Naive B cell (primary cell): ENCODE measurements around the gene ARHGEF33. TPM values are rescaled to one million over a fixed set of nuclear protein-coding genes. Genes with fewer than 3 reads are reported as not detected.

Source experiments
- ATAC-seq, 2 donors: fragments of 150-1000 bp; cut with Tn5 transposase; 2 replicates each; pipeline ENCODE4 v1.10.0; 2021; ENCODE audit warnings: low read depth in 2 of 2, mild to moderate bottlenecking in 2 of 2, moderate library complexity in 2 of 2
- DNase-seq: peaks from one replicate; pipeline ENCODE4 v3.0.0; 2022
- H3K27ac Mint-ChIP-seq, 6 donors: one replicate each; pipeline ENCODE4 v1.8.0; 2020 to 2022; ENCODE audit warnings: mild to moderate bottlenecking in 6 of 6, mixed read lengths in 6 of 6, moderate library complexity in 5 of 6, inconsistent platforms in 2 of 6
- H3K27me3 Mint-ChIP-seq, 3 donors: one replicate each; pipeline ENCODE4 v1.8.0; 2021 to 2022; ENCODE audit warnings: mixed read lengths in 3 of 3, mild to moderate bottlenecking in 1 of 3
- H3K36me3 Mint-ChIP-seq, 2 donors: one replicate each; pipeline ENCODE4 v1.8.0; 2020 to 2022; ENCODE audit warnings: mixed read lengths in 2 of 2, inconsistent platforms in 1 of 2, mild to moderate bottlenecking in 1 of 2
- H3K4me1 Mint-ChIP-seq, 3 donors: one replicate each; pipeline ENCODE4 v1.8.0; 2020 to 2022; ENCODE audit warnings: mixed read lengths in 3 of 3, inconsistent platforms in 1 of 3, mild to moderate bottlenecking in 1 of 3, moderate library complexity in 1 of 3
- H3K4me3 Mint-ChIP-seq, 8 donors: one replicate each; pipeline ENCODE4 v1.8.0; 2020 to 2022; ENCODE audit warnings: mild to moderate bottlenecking in 8 of 8, mixed read lengths in 8 of 8, moderate library complexity in 8 of 8, inconsistent platforms in 2 of 8
- H3K9me3 Mint-ChIP-seq, 7 donors: one replicate each; pipeline ENCODE4 v1.8.0; 2020 to 2022; ENCODE audit warnings: mixed read lengths in 7 of 7, mild to moderate bottlenecking in 5 of 7, inconsistent platforms in 2 of 7, moderate library complexity in 1 of 7
- polyA plus RNA-seq, 6 donors: library from polyadenylated mRNA; unstranded; fragments of 300-500 nt; fragmentation: Illumina TruSeq; gene quantifications; one replicate each; pipeline ENCODE4 v1.2.3, GENCODE V29; 2021; ENCODE audit warnings: low read depth in 6 of 6

The ARHGEF33 gene
- polyA plus RNA-seq = under 1 TPM in 1 of 6 donors, not detected in 5; 0.30 TPM

DNA sequence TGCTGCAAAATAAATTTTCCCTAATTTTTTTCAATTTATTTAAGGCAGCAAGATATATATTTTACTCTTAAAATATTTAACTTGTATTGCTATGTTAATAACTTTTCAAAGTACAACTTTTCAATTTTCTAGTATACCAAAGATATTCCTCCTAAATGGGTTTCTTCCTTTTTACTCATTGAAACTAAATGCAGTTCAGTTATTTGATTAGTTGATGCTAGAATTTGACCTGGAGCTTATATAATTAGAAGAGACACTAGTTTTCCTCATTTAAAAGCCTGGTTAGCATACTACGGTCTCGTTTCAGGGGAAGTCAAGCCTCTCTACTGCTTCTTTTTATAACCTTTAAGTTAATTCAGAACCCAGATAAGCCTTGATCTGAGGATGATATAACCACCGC, at the start of gene ARHGEF33:
ARHGEF33 (plus strand) TSS at position 301 of the 400 bp plus-strand sequence. CDS start 29,573 bp downstream, outside the sequence.
- Mint-ChIP-seq H3K27me3 (no peaks in the 10 kb centered on the region), H3K27ac (no peak within 1 kb of the TSS), H3K4me1 (no peaks in the 10 kb centered on the region), H3K36me3 (no peaks in the 10 kb centered on the region), H3K4me3 (no peak within 1 kb of the TSS), H3K9me3 (peaks cover 0 to 5% (median 2%) of the 10 kb centered on the region in 7 donors)
- DNase-seq (no peak), ATAC-seq (no peak)

DNA sequence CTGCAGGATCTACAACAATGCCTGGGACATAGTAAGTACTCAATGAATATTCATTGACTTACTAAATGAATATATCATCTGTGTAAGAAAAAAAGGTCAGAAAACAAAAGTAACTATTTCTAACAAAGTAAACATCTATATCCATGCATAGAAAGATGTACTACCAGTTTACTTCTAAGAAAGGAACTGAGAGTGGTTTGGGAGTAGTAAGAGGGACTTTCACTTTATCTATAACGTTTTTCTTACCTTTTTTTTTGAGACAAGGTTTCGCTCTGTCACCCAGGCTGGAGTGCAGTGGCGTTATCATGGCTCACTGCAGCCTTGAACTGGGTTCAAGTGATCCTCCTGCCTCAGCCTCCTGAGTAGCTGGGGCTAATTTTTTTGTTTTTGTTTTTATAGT, 39.6 kb upstream of the ARHGEF33 start:
- Mint-ChIP-seq H3K9me3 (no peaks in the 10 kb centered on the region), H3K27me3 (no peaks in the 10 kb centered on the region), H3K4me3 (no peak overlapping the region), H3K36me3 (peaks cover 21 to 37% of the 10 kb centered on the region in 2 donors), H3K4me1 (peaks cover 6 to 20% (median 17%) of the 10 kb centered on the region in 3 donors), H3K27ac (peak overlapping the region in 5 of 6 donors; percentile 39 to 78 (median 54))
- no peak for DNase-seq
- peak; percentile 56 to 73 for ATAC-seq

- H3K4me3 Mint-ChIP-seq = no peak overlapping the region
- H3K36me3 Mint-ChIP-seq = peaks cover 34 to 40% of the 10 kb centered on the region in 2 donors
- H3K4me1 Mint-ChIP-seq = peaks cover 0 to 6% (median 0%) of the 10 kb centered on the region in 3 donors
- ATAC-seq = no peak
- no peaks in the 10 kb centered on the region for H3K9me3 Mint-ChIP-seq
- DNase-seq = no peak
- no peaks in the 10 kb centered on the region for H3K27me3 Mint-ChIP-seq
- H3K27ac Mint-ChIP-seq = no peak overlapping the region
These were observed 33.5 kb upstream of the ARHGEF33 start for GRCh38 chr2:38856165-38856564.

DNA sequence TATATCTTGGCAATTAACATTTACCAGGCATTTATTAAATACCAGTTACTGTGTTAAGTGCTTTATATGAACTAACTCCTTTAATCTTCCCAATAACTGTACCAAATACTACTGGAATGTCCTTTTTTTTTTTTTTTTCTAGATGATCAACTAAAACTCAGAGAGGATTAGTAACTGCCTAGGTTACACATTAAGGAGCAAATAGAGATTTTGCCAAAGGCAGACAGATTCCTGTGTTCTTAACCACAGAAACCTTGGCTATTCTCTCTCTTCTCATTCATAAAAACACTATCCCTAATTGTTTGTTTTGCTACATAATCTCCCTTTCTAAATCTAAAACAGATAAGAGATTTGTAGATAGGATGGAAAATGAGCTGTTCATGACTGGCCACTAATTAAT, 27.2 kb upstream of the ARHGEF33 start:
- Mint-ChIP-seq H3K36me3 (peaks cover 26 to 54% of the 10 kb centered on the region in 2 donors), H3K27me3 (no peaks in the 10 kb centered on the region), H3K27ac (no peak overlapping the region), H3K9me3 (no peaks in the 10 kb centered on the region), H3K4me1 (no peaks in the 10 kb centered on the region), H3K4me3 (no peak overlapping the region)
- DNase-seq (no peak), ATAC-seq (no peak)

GRCh38 chr2:38863061-38863695, 26.5 kb upstream of the ARHGEF33 start:
- DNase-seq = no peak
- Mint-ChIP-seq H3K9me3 (no peaks in the 10 kb centered on the region), H3K36me3 (peaks cover 26 to 58% of the 10 kb centered on the region in 2 donors), H3K27me3 (no peaks in the 10 kb centered on the region), H3K27ac (peak overlapping the region in 4 of 6 donors; percentile 3 to 82 (median 17)), H3K4me1 (no peaks in the 10 kb centered on the region), H3K4me3 (no peak overlapping the region)
- ATAC-seq = no peak

DNA sequence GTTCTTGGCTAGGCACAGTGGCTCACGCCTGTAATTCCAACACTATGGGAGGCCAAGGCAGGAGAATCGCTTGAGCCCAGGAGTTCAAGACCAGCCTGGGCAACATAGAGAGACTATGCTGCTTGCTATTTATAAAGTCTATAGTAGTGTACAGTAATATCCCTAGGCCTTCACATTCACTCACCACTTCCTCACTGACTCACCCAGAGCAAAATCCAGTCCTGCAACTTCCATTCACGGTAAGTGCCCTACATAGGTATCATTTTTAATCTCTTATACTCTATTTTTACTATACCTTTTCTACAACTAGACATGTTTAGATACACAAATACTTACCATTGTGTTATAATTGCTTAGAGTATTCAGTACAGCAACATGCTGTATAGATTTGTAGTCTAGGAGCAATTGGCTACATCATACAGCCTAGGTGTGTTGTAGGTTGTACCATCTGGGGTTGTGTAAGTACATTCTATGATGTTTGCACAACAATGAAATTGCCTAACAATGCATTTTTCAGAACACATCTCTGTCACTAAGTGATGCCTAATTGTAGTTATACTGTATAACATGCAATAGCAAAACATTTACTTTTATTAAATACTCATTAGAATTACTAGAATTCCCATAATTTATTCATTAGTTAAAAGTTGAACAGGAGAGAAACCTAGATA, 22.8 kb upstream of the ARHGEF33 start:
- Mint-ChIP-seq H3K9me3 (peaks cover 5 to 14% (median 10%) of the 10 kb centered on the region in 7 donors), H3K27ac (peak overlapping the region in 2 of 6 donors; percentile 4 to 37), H3K4me3 (no peak overlapping the region), H3K27me3 (no peaks in the 10 kb centered on the region), H3K4me1 (peaks cover 0 to 4% (median 0%) of the 10 kb centered on the region in 3 donors), H3K36me3 (peaks cover 37 to 50% of the 10 kb centered on the region in 2 donors)
- no peak for DNase-seq
- no peak for ATAC-seq

- no peak overlapping the region for H3K27ac Mint-ChIP-seq
- H3K36me3 Mint-ChIP-seq = peaks cover 35 to 41% of the 10 kb centered on the region in 2 donors
- H3K9me3 Mint-ChIP-seq = peaks cover 6 to 22% (median 12%) of the 10 kb centered on the region in 7 donors
- H3K27me3 Mint-ChIP-seq = no peaks in the 10 kb centered on the region
- ATAC-seq = no peak
- H3K4me3 Mint-ChIP-seq = peak overlapping the region in 1 of 8 donors; percentile 72
- DNase-seq = no peak
- H3K4me1 Mint-ChIP-seq = peaks cover 18 to 25% (median 18%) of the 10 kb centered on the region in 3 donors
These were observed 18.2 kb upstream of the ARHGEF33 start for GRCh38 chr2:38871432-38871831.

- Mint-ChIP-seq H3K4me3 (peak overlapping the region in 4 of 8 donors; percentile 2 to 98 (median 78)), H3K36me3 (peaks cover 24 to 34% of the 10 kb centered on the region in 2 donors), H3K27ac (peak overlapping the region in 1 of 6 donors; percentile 4), H3K9me3 (peaks cover 6 to 22% (median 12%) of the 10 kb centered on the region in 7 donors), H3K27me3 (no peaks in the 10 kb centered on the region), H3K4me1 (peaks cover 22 to 29% (median 22%) of the 10 kb centered on the region in 3 donors)
- DNase-seq (no peak), ATAC-seq (no peak)
These were observed 15.9 kb upstream of the ARHGEF33 start for GRCh38 chr2:38873763-38874162.

GRCh38 chr2:38875227-38875575, 14.5 kb upstream of the ARHGEF33 start:
- Mint-ChIP-seq H3K36me3 (peaks cover 15 to 21% of the 10 kb centered on the region in 2 donors), H3K27me3 (no peaks in the 10 kb centered on the region), H3K27ac (peak overlapping the region; percentile 92 to 96 (median 94)), H3K9me3 (peaks cover 2 to 16% (median 7%) of the 10 kb centered on the region in 7 donors), H3K4me1 (peaks cover 18 to 29% (median 22%) of the 10 kb centered on the region in 3 donors), H3K4me3 (peak overlapping the region; percentile 89 to 99 (median 98))
- ATAC-seq (peak in 1 of 2 donors; percentile 0), DNase-seq (no peak)

- peak within 1 kb of the TSS; percentile 89 to 99 (median 98) for H3K4me3 Mint-ChIP-seq
These were observed 13.9 kb upstream of the ARHGEF33 start, which contains the start of the genes DHX57 and MORN2 for GRCh38 chr2:38875576-38876367. Gene DHX57, minus strand, starts transcription at chr2:38875934. Its CDS starts 7,529 bp downstream, at chr2:38868405. Gene MORN2, plus strand, starts transcription at chr2:38875976.

GRCh38 chr2:38876407-38876806, 13.3 kb upstream of the ARHGEF33 start:
- Mint-ChIP-seq H3K36me3 (peaks cover 11 to 15% of the 10 kb centered on the region in 2 donors), H3K27ac (peak overlapping the region in 5 of 6 donors; percentile 92 to 96 (median 94)), H3K4me3 (peak overlapping the region; percentile 89 to 99 (median 98)), H3K27me3 (no peaks in the 10 kb centered on the region), H3K4me1 (peaks cover 18 to 29% (median 22%) of the 10 kb centered on the region in 3 donors), H3K9me3 (peaks cover 0 to 11% (median 5%) of the 10 kb centered on the region in 7 donors)
- ATAC-seq = no peak
- no peak for DNase-seq

More at GRCh38 chr2:38875576-38876367, 13.9 kb upstream of the ARHGEF33 start, which contains the start of the genes DHX57 and MORN2:
- Mint-ChIP-seq H3K27me3 (no peaks in the 10 kb centered on the region), H3K4me1 (peaks cover 18 to 29% (median 22%) of the 10 kb centered on the region in 3 donors), H3K36me3 (peaks cover 14 to 19% of the 10 kb centered on the region in 2 donors), H3K9me3 (peaks cover 0 to 14% (median 5%) of the 10 kb centered on the region in 7 donors), H3K27ac (peak within 1 kb of the TSS; percentile 92 to 96 (median 94))
- peak; percentile 73 for DNase-seq
- peak; percentile 97 to 98 for ATAC-seq

GRCh38 chr2:38886063-38886462, 3.6 kb upstream of the ARHGEF33 start:
- Mint-ChIP-seq H3K4me3 (peak overlapping the region in 1 of 8 donors; percentile 5), H3K27ac (no peak overlapping the region), H3K27me3 (no peaks in the 10 kb centered on the region), H3K9me3 (peaks cover 0 to 5% (median 2%) of the 10 kb centered on the region in 7 donors), H3K4me1 (no peaks in the 10 kb centered on the region), H3K36me3 (no peaks in the 10 kb centered on the region)
- ATAC-seq (no peak), DNase-seq (no peak)

DNA sequence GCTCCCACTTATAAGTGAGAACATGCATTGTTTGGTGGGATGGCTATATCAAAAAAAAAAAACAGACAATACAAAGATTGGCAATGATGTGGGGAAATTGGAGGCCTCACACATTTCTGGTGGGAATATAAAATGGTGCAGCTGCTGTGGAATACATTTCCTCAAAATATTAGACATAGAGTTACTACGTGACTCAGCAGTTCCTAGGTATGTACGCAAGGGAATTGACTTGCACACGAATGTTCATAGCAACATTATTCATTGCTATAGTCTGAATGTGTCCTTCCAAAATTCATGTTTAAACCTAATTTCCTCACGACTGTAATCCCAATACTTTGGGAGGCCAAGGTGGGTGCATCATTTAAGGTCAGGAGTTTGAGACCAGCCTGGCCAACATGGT, 2.3 kb upstream of the ARHGEF33 start:
- no peaks in the 10 kb centered on the region for H3K4me1 Mint-ChIP-seq
- ATAC-seq (no peak), DNase-seq (no peak)
- no peaks in the 10 kb centered on the region for H3K36me3 Mint-ChIP-seq
- no peaks in the 10 kb centered on the region for H3K27me3 Mint-ChIP-seq
- peaks cover 0 to 5% (median 2%) of the 10 kb centered on the region in 7 donors for H3K9me3 Mint-ChIP-seq
- no peak overlapping the region for H3K4me3 Mint-ChIP-seq
- H3K27ac Mint-ChIP-seq = no peak overlapping the region
